ENCODE measurements around the gene SLC30A1.
"Not testable (repeated sequence)": the region's sequence is repeated elsewhere in the genome, so short reads cannot be mapped to it uniquely, and the experiment has no call there.

Gene SLC30A1

DNA sequence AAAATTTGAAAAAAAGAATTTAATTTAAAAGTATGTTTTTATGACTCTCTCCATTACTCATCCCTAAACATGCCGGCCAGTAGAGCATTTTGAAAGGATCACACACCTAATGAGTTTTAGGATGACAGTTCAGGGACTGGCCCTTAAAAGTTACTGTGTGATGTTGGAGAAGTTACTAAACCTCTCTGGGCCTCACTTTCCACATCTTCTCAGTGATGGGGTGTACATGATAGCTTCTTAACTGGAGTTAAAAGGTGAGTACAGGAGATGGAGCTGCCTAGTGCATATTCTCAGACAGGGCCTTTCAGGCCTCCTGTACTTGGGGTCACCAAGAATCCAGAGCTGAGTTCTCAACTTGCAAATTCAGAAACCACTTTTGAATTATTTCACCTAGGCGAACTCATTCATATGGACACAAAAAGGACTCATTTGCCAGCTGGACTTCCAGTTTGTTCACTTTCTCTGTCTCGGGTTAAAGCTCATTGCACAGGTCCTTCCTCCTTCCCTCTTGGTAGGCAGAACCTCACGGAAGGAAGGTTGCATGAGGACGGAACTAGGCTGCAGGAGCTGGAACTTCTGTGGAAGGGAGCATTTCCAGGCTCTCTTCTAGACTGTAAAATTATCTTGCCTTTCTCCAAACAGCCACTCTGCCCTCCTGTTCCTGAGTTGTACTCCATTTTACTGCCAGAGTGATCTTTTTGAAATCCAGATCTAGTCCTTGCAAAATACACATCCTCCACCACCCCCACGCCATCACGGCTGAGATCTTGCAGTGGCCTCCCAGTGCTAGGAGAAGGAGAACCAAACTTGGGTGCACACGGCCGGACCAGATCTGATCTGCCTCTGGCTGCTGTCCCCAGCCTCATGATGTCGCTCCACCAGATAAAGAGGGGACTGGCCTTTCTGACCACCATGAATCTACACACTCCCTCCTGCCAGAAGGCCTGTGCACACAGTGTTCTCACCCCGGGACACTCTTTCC lies 4.3 kb upstream of the SLC30A1 start:
- no peak for DNase-seq (ENCODE audit: low read depth in 1 of 2, low spot score in 1 of 2)

DNA sequence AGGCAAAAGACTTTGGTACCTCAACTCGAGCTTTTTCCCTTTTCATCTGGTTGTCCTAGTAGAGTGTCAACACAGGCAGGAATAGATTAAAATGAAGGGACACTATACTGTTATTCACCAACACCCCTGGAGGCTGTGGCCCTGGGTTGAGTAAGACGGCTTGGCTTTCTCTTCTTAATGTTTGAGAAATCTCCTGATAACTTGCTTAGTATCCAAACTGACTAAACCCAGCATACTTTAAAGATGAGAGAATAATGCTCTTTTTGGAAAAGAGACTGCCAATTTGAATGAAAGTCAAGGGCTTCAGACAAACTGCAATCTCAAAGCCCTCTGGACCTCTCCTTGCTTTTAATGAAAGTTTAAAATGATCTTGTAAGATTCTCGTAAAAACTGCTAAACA lies 2.6 kb upstream of the SLC30A1 start:
- no peak for DNase-seq (ENCODE audit: low read depth in 1 of 2, low spot score in 1 of 2)

GRCh38 chr1:211580303-211580687 lies 1.3 kb upstream of the SLC30A1 start:
- DNase-seq (ENCODE audit: low read depth in 1 of 2, low spot score in 1 of 2): no peak

DNA sequence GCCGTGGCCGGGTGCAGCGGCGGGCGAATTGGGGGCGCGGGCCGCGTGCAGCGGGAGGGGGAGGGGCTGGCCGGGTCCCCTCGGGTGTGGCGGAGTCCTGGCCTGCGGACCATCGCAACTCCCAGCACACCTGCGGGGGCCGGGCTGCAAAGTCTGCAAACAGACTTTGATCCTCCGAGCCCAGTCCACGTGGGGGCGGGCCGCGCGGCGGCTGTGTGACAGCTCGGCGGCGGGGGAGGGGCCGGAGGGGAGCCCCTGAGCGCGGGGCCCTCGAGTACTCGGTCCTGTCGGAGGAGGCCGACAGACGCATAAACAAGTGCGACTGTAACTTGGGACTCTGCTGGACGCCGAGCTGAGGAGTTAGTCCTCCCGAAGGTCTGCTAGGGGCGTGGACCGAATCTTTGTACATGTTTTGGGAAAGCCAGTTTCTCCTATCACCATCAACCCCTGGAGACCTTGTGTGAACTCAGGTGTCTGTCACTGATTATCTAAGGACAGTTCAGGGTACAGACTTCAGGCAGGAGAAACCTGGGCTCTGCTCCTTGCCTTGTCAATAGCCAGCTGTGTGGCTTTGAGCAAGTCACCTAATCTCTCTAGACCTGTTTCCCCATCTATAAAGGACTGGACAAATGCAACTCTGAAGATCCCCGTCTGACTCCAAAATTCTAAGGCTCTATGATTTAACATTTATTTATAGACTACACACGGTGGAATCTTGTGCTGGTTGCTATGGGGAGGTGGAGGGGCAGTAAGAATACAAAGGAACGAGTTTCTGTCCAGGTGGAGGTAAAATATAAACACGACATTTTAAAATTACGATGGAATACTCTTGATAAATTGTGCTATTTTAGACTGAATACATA lies 710 bp upstream of the SLC30A1 start:
- no peak for DNase-seq (ENCODE audit: low read depth in 1 of 2, low spot score in 1 of 2)

- DNase-seq (ENCODE audit: low read depth in 1 of 2, low spot score in 1 of 2): peak; percentile 50 to 64
These were observed 932 bp downstream of the SLC30A1 start for GRCh38 chr1:211577819-211578639.

DNA sequence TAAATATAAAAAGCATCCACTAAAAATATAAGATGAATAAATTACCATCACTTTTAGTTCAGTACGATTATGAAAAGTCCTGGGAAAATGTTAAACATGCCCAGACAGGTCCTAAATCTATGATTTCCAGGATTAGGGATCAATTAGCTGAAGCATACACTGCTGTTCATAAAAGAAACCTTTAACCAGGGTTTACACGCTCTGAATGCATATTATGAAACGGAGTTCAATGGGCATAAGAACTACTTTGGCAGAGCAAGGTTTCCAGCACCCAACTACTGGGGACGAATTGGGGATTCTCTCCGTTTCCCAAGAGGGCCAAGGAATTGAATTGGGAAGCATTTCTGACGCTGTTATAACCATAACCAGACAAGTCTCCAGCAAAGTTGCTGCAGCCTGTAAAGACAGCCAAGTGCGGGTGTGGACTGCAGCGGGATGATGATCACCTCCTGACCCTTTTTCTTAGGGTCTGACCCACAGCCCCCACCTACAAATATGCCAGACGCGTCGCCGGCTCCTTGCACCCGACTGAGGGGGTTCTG lies 1.6 kb downstream of the SLC30A1 start:
- DNase-seq (ENCODE audit: low read depth in 1 of 2, low spot score in 1 of 2): no peak

- no peak for DNase-seq (ENCODE audit: low read depth in 1 of 2, low spot score in 1 of 2)
These were observed 2.2 kb downstream of the SLC30A1 start for GRCh38 chr1:211576717-211577116.

GRCh38 chr1:211574705-211575104 lies 4.3 kb downstream of the SLC30A1 start:
- no peak for DNase-seq (ENCODE audit: low read depth in 1 of 2, low spot score in 1 of 2)

DNA sequence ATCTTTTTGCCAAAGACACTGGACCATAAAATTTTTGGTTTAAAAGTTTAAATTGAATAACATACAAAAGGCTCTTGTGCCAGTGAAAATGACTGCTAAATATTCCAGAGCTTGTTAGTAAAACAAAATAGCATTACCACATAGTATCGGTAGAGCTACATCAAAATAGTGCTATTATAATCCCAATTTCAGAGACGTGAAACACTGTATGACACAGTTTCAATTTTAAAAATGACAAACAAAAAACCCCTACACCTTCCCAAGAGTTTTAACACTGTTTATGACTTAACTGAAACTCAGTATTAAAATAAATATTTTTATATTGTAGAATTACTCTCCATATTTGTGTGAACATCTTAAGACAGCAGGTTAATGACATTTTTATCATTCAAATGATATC lies 7.0 kb downstream of the SLC30A1 start:
- DNase-seq (ENCODE audit: low read depth in 1 of 2, low spot score in 1 of 2): no peak

DNA sequence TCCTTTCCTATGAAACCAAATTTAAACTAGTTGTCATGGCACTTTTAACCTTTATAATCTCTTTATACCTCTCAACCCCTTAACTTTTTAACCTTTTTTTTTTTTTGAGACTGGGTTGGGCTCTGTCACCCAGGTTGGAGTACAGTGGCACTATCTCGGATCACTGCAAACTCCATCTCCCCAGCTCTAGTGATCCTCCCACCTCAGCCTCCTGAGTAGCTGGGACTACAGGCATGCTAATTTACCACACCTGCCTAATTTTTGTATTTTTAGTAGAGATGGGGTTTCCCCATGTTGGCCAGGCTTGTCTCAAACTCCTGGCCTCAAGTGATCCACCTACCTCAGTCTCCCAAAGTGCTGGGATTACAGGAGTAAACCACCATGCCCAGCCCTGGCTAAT lies 8.6 kb downstream of the SLC30A1 start:
- not testable (repeated sequence) for DNase-seq (ENCODE audit: low read depth in 1 of 2, low spot score in 1 of 2)

DNA sequence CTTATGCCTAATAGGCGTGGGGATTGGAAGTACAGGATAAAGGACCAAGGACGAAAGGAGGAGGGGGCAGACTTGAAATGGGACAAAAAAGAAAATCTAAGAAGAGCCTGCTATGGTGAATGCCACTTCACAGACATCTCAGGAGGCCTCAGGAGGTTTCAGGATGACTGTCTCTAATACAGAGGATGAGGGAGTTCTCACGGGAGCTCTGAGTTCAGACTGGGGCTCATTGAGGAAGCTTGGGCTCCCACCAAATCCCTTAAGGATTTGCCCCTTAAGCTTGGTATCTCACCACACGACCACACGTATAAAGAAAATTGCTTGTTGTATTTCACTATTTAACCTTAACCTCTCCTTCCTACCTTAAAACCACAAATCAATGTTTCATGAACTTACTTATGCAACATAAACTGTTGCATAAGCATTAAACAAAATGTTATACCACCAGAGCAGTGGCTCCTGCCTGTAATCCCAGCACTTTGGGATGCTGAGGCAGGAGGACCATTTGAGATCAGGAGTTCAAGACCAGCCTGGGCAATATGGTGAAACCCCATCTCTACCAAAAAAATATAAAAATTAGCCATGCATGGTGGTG lies 12.4 kb downstream of the SLC30A1 start:
- no peak for DNase-seq (ENCODE audit: low read depth in 1 of 2, low spot score in 1 of 2)

- DNase-seq (ENCODE audit: low read depth in 1 of 2, low spot score in 1 of 2): no peak
These were observed 14.9 kb downstream of the SLC30A1 start for GRCh38 chr1:211564084-211564483.

- DNase-seq (ENCODE audit: low read depth in 1 of 2, low spot score in 1 of 2): no peak
These were observed 19.5 kb downstream of the SLC30A1 start for GRCh38 chr1:211559222-211560010.

DNA sequence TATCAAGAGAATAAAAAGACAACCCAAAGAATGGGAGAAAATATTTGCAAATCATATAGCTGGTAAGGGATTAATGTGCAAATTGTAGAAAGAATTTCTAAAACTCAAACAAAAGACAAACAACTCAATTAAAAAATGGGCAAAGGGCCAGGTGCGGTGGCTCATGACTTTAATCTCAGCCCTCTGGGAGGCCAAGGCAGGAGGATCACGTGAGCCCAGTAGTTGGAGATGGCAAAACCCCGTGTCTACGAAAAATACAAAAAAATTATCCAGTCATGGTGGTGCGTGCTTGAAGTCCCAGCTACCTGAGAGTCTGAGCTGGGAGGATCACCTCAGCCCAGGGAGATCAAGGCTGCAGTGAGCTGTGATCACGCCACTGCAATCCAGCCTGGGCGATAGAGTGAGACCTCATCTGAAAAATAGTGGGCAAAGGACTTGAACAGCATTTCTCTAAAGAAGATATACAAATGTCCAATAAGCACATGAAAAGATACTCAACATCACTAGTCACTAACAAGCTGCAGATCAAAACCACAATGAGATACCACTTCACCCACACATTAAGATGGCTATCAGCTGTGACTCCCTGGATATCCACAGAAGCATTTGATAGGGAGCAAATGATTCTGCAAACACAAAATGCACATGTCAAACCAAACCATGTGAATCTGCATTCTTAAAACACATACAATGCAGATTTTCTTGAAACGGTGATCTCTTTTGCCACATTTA lies 20.9 kb downstream of the SLC30A1 start:
- no peak for DNase-seq (ENCODE audit: low read depth in 1 of 2, low spot score in 1 of 2)

- DNase-seq (ENCODE audit: low read depth in 1 of 2, low spot score in 1 of 2): no peak
These were observed 25.4 kb downstream of the SLC30A1 start for GRCh38 chr1:211553549-211553948.

DNA sequence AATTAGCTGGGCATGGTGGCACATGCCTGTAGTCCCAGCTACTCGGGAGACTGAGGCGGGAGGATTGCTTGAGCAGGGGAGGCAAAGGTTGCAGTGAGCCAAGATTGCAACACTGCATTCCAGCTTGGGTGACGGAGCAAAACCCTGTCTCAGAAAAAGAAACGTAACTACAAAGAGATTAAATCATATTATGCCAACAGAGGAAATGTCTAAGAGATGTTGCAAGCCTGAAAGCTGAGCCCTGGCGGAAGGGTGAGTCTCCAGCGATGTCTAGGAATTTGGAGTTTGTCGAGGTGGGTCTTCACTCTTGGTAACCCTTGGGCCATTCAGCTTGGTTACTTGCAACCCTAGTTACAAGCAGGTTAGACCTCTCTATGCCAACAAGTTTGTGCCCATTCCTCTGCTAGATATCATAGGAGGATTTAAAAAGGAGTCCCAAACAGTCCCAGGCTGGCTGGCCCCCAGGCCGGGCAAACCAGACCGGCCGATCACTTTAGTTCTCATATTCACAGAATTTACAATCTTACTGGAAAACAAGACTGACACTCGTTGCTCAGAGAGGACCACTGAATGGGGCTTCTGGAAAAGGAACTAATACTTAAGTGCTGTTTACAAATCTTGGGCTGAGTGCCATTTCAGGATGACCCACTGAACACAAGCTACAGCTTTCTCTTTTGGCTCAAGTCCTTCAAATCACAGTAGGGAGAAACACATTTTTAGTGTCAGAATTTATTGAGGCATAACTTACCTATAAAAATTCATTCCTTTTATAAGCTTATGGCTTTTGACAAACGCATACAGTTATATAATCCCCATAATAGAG lies 27.1 kb downstream of the SLC30A1 start:
- no peak for DNase-seq (ENCODE audit: low read depth in 1 of 2, low spot score in 1 of 2)

- no peak for DNase-seq (ENCODE audit: low read depth in 1 of 2, low spot score in 1 of 2)
These were observed 29.8 kb downstream of the SLC30A1 start for GRCh38 chr1:211549092-211549711.
